ENCODE results near the gene KCP.
A peak's percentile ranks its signal among the peaks of the same experiment; 100 is the strongest.

Gene KCP

DNA sequence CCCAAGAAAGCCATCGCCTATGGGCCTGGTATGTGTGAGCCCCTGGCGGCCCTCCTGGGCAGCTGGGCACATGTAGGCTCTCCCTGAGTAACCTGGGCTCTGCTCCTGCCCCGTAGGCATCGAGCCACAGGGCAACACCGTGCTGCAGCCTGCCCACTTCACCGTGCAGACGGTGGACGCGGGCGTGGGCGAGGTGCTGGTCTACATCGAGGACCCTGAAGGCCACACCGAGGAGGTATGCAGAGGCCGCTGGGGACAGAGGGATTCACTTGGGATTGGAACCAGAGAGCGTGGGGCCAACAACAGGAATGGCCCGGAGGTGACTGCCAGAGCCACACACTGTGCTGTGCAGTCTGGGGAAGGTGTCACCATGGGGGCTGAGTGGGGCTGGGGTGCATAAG, 73.0 kb downstream of the KCP start:
- no peak for DNase-seq

DNA sequence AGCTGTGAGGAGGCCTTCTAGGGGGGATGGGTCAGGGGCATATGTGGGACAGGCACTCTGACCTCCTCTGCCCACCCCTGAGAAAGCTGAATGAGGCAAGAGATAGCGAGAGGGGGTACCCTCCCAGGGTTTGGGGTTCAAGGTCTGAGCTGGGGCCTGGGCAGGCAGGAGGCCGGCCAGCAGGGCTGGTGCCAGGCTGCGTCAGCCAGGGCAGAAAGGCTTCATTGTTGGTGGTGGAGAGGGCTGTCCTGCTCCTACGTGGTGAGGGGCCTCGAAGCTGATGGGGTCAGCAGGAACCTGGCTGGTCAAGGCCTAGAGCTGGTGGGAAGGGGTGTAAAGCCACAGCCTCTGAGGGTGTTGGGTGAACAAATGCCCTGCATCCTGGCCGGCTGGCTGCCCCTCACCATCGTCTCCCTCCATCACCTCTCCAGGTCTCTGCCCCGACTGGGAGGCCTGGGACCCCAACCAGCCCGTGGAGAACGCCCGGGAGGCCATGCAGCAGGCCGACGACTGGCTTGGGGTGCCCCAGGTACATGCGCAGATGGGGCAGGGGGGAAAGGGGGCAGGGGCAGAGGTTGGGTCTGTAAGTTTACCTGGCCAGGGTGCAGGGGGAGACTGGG, 73.7 kb downstream of the KCP start:
- no peak for DNase-seq

DNA sequence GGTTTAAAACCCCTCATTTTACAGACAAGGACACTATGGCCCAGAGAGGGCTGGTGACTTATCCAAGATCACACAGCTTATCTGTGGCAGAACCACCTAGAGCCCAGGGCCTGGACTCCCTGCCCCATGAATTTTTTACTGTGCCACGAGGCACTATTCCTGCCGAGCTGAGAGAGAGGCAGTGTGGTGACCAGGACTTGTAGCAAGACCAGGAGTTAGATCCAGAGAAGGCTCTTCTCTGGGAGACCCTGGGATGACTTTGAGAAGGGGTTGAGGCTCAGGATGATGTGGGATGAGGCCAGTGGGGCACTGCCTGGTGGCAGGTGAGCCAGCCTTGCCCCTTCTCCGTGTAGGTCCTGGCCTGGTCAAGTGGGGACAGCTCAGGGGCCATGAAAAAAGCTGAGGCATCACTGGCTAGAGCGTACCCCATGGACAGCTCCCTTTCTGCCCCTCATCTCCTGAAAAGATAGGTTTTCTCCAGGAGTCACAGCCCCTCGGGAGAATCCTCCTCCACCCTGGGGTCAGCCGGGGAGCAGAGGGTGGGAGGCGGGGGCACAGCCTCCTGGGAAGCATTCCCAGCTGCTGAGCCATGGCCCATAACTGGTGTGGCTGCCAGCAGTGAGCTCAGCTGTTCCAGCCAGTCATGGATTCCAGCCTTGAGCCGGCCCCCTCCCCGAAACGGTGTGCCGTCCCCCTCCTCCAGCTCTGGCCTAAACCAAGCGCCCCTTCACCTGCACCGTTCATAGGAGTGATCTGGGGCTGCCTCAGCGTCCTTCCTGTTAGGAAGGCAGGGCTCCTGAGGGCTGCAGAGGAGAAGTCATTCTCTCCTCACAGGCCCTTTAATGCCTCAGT, 74.5 kb downstream of the KCP start:
- no peak for DNase-seq

DNA sequence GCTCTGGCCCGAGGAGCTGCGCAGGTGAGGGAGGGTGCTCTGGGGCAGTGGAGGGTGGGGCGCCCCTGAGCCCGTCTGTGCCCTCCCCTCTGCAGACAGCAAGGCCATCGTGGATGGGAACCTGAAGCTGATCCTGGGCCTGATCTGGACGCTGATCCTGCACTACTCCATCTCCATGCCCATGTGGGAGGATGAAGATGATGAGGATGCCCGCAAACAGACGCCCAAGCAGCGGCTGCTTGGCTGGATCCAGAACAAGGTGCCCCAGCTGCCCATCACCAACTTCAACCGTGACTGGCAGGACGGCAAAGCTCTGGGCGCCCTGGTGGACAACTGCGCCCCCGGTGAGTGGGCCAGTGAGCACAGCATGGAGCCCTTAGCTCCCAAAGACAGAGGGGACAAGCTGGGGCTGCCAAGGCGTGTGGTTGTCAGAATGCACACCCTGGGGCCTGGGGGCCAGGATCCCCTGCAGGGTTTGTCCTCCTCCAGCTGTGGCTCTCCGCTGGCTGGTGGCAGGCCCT, 75.2 kb downstream of the KCP start:
- no peak for DNase-seq

DNA sequence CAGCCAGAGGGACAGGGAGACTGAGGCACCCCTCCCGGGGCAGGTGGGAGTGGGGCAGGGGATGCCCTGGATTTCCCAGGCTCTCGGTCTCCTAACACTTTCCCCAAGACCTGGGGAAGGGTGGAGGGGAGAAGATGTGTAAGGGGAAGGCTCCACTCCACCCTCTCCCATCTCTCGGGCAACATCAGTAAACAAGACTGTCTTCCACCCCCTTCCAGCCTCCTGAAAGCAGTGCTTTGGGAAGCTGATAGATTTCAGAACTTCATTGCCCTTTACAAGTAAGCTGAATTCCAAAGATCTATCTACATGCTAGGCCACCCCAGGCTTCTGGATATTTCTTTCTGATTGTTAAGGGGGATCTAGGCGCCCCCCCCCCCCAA, 76.6 kb downstream of the KCP start:
- DNase-seq: no peak

DNA sequence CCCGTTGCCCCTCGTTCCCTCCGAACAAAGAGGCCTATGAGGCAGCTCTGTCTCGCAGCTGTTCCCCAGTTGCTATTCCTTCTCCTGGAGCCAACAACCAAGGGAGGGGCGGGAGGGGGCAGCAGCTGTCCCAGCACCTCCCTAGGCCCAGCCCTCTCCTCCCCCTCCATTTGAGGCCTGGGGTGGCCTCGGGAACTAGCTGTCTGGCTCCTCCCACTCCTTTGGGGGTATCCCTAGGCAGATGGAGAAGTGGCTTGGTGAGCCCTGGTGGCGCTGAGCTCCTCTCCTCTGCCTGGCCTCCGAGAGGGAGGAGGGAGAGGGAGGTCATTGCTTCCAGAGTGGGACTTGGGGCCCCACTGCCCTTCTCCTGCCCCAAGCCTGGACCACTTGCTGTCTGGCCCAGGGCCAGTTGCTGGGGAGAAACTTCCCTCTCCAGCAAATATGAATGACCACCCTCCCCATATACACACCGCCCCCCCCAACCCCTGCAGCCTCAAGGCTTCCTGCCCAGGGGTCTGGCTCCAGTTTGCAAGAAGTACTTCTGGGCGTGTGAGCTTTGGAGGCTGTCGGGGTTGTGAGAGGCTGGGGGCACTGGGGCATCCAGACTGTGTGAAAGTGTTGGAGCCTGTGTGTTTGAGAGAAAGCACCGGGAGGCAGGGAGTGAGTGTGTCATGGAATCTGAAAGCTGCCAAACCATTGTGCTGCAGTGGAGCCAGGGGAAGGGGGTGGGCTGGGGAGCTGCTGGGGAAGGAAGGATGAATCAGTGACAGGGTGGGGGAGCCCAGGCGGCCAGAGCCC, 77.2 kb downstream of the KCP start:
- no peak for DNase-seq

DNA sequence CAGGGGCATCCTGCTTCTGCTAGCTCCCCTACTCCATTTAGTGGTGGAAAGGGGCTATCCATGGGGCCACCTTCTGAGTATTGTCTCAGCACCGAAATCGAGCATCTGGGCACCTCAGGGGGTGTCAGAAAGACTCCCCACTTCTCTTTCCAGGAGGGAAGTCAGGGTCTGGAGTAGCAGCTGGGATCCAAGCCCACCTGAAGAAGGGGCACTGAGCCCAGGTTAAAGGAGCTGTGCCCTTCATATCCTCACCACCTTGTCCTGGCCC, 77.7 kb downstream of the KCP start:
- no peak for DNase-seq

DNA sequence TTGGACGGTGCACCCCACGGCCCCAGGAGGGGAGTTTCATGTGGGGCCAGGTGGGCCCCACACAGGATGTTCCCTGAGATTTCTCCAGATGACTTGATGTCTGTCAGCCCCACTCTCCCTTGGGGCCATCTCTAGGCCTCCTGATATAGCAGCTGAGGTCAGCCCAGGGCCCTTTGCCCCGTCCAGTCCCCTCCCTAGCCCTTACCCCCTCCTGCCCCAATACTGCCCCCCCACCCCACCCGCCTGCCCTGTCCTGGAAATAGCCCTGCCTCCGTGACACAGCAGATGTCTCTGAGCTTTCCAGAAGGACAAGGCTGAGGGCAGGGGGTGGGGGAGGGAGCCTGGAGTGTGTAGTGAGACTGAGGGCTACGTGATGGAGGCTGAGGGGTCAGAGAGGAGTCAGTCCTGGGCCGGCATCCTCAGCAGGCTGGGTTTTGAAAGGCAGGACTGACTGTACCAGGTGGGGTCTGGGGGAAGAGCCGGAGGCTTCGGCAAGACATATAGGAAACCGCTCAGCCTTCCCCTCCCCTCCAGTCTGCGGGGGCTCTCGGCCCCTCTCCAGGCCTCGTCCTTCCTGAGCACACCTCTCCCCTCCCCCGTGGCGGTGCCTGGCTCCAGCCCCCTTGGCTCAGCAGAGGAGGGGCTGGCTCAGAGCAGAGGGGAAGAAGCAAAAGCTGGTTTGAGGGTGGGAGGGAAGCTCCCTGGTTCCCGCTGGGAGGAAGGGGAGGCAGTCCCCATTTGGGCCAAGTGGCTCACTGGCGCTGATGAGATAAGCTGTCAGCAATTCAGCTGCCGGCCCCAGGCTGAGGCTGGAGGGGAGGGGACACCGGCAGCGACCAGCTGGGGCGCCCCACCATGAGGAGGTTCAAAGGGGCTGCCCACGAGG, 78.3 kb downstream of the KCP start:
- DNase-seq: no peak

DNA sequence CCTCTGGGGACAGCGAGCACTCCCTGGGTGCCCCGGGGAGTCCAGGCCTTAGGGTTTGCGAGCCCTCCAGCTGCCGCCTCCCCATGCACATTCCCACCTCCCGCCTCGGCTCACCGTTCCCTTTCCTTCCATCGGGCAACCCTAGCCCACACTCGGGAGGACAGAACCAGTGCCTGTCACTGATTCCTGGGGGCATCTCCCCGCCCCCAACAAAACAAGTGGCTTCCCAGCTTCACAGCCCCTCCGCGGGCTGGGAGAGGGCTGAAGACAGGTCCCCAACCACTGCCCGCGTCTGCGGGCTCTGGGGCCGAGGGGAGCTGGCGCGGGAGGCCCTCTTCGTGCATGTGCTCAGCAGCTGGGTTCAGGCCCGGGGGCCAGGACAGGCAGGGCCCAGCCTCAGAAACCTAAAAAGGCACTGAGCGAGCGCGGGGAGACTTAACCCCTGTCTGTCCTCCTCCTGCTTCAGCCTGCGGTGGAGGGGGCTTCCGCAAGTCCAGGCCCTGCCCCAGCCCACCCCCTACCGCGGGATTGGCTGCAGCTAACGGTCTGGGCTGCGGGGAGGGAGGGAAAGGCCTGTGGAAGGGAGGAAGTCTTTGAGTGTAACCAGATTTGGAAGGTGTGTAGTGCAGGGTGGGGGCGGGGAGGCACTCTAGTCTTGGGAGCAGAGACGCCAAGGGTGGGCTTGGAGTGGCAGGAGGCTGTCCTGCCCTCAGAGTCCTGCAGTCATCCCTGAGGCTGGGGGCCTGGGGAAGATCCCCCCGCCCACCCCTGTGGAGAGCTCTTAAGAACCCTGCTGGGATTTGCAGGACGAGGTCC, 79.1 kb downstream of the KCP start:
- peak in 1 of 2 donors; percentile 12 for DNase-seq

DNA sequence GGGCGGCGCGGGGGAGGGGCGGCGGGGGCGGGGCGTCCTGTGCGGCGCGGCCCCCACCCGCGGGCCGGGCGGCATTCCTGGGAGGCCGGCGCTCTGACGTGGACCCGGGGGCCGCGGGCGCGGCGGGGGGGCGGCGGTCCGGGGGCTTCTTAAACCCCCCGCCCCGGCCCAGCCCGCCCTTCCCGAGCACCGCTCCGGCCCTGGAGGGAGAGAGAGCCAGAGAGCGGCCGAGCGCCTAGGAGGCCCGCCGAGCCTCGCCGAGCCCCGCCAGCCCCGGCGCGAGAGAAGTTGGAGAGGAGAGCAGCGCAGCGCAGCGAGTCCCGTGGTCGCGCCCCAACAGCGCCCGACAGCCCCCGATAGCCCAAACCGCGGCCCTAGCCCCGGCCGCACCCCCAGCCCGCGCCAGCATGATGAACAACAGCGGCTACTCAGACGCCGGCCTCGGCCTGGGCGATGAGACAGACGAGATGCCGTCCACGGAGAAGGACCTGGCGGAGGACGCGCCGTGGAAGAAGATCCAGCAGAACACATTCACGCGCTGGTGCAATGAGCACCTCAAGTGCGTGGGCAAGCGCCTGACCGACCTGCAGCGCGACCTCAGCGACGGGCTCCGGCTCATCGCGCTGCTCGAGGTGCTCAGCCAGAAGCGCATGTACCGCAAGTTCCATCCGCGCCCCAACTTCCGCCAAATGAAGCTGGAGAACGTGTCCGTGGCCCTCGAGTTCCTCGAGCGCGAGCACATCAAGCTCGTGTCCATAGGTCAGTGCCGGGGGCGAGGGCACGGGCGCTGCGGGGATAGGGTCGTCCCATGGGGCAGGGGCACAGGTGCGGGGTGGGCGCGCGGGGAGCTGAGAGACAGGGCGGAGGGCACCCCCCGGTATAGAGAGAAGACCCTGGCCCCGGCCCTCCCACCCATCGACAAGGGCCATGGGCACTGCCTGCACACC, 80.0 kb downstream of the KCP start, which contains the start of gene FLNC:
Gene FLNC, plus strand, starts transcription at position 176 of the 947 bp plus-strand sequence. Its CDS starts 232 bp downstream, at position 408.
- DNase-seq: peak in 1 of 2 donors; percentile 29

DNA sequence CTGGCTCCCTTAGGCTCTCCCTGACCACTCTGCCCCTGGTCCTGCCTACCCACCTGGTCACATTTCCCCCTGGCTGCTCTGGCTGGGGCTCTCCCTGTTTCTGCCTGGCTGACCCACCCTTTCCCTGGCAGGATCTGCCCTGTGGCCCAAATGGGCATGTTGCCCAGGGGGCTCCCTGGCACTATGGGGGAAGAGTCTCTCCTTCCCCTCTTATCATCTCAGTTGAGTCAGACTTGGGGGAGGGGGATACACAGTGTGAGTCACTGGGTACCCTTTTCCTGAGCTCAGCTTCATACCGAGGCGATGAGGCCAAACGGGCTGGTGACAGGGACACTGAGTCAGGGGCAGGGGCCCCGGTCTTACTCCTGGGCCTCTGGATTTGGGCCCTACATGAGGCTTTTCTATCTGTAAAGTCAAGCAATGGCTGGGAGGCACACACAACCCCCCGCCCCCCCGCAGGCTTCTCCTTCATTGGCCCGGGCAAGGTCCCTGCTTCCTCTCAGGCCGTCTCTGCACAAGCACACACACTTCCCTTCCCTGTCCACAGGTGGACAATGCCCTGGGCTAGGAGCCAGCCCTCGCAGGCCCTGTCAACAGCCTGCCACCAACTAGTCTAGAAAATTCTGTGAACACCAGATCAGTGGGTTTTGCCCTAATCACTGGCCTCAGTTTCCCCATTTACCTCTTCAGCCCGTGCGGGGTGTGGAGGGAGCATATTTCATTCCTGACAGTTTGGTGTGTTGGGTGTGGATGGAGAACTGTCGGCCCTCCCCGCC, 80.9 kb downstream of the KCP start:
- no peak for DNase-seq

DNA sequence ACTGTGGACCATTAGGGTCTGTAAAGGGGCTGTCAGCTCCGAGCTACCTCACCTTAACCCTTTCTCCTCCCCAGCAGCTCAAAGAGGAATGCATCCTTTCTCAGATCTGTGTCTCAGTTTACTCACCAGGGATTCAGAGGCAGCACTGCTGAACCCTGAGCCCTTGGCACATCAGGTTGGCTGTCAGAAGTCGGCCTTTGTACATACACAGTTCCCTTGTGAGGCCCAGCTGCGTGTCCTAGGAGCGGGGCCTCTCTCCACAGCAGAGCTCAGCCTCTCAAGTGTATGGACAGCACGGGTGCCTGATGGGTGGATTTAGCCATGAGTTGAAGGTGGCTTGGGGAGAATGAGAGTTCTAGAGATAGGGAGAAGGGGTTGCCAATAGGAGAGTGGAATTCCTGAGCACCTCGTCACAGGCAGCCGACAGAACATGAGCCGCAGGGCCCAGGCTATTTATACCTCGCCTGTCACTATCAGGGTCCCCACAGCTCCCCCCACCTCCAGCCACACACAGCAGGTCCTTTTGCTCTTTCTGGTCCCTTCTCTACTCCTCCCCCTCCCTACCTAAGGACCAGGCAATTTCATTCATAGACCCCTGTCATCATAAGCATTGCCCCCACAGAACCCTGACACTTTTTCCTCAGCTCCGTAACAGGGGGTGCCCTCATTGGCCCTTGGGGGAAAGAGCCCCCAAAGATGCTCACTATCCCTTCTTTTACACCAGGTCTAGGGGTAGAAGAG, 82.4 kb downstream of the KCP start:
- DNase-seq: no peak

DNA sequence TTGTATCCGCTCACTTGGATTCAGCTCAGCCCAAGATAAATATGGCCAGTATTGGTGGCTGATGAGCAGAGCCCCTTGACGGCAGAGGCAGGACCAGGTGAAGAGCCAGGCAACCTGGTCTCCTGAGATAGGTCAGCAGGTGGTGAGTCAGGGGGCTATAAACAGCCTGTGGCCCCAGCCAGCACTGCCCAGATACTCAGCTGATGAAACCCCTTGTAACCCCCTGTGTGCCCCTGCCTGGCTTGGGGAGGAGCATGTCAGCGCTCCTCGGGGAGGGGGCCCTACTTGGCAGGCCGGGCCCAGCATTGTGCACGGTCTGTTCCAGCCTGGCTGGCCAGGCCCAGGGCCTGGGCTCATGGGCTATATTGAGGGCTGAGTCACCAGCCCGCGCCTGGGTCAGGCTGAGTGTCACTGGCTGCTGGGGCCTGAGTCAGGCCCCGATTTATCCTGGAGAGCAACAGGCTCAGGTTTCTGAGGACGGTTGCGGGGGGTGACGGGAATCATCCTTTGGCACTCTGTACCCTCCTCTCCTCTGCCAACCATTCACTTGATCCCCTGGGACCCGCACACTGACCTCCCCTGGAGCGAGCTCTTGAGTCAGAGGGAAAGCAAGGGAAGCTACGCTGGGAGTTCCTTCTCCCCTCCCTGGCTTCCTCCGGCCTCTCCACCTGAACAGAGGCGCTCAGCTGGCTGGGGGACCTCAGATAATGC, 83.1 kb downstream of the KCP start:
- DNase-seq: no peak

DNA sequence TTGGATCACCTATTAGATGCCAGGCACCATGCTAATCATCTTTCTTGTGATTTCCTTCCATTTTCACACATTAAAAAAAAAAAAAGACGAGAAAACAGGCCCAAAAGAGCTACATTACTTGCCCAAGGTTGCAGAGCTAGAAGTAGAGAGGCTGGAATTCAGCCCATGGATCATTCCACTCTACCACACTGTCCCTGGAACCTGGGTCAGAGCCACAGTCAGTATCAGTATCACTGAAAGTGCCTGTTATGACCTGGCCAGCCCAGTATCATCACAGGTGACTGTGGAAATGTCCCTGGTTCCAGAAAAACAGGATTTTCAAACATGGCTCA, 83.6 kb downstream of the KCP start:
- no peak for DNase-seq

Measured in stimulated activated CD4-positive, alpha-beta T cell treated with anti-CD3 and anti-CD28 coated beads, Interleukin-2, amount 100 ng/mL, for 48 hours (primary cell).